Measurements from ENCODE around the gene GUCA1A. TPM values are rescaled to one million over a fixed set of nuclear protein-coding genes. Genes with fewer than 3 reads are reported as not detected.

The GUCA1A gene
- total and polyA plus RNA-seq, 12 donors, result not detected

DNA sequence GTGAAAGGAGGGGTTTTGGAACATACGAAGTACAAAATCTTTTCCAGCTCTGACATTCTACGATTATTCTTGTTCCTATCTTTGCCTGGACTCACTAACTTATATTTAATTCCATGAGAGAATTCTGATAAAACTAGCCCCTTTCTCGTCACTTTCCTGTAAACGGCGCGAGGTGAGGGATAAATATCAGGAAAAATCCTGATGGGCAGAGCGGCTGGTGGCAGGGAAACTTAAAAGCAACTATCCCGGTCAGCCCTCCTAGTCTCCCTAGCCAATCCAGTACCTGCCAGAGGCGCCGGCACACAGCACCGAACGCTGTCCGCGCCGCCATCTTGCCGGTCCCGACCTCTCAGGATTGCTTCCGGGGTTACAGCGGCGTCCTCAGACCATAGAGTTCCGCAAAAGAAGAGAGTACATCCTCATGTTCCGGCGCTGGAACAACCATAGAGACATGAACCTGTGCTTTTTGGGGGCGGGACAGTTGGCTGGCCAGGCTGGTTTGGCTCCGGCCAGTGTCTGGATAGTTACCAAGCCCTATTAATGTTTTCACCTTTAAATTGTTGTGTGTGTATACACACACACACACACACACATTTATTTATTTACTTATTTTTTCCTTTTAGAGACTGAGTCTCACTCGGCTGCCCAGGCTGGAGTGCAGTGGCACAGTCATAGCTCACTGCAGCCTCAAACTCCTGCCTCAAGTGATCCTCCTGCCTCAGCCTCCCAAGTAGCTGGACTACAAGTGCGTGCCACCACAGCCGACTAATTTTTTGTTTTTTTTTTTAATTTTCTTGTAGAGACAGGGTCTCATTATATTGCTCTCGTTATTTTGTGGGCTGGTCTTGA, 44.6 kb downstream of the GUCA1A start, which contains the start of gene MRPS10:
Gene MRPS10 (minus strand): TSS at position 343 of the 849 bp plus-strand sequence. CDS start 12 bp downstream, at position 331.
- Histone ChIP-seq H3K27ac (peak within 1 kb of the TSS in 9 of 10 donors; percentile 49 to 89 (median 81)), H3K36me3 (peaks cover 0 to 17% (median 4%) of the 10 kb centered on the region in 9 donors), H3K9me3 (no peaks in the 10 kb centered on the region), H3K4me1 (peaks cover 0 to 28% (median 20%) of the 10 kb centered on the region in 9 donors), H3K27me3 (no peaks in the 10 kb centered on the region), H3K4me3 (peak within 1 kb of the TSS; percentile 59 to 88 (median 77))
- WGBS, 2 donors, result 10 to 11% methylated on average over 29 of the region's 29 CpGs
- ATAC-seq (peak; percentile 99 to 100 (median 100)), DNase-seq (peak; percentile 88 to 94)
- TF ChIP-seq, protein P1, sequence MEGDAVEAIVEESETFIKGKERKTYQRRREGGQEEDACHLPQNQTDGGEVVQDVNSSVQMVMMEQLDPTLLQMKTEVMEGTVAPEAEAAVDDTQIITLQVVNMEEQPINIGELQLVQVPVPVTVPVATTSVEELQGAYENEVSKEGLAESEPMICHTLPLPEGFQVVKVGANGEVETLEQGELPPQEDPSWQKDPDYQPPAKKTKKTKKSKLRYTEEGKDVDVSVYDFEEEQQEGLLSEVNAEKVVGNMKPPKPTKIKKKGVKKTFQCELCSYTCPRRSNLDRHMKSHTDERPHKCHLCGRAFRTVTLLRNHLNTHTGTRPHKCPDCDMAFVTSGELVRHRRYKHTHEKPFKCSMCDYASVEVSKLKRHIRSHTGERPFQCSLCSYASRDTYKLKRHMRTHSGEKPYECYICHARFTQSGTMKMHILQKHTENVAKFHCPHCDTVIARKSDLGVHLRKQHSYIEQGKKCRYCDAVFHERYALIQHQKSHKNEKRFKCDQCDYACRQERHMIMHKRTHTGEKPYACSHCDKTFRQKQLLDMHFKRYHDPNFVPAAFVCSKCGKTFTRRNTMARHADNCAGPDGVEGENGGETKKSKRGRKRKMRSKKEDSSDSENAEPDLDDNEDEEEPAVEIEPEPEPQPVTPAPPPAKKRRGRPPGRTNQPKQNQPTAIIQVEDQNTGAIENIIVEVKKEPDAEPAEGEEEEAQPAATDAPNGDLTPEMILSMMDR (IDR thresholded peaks at IDR 0.05), result no peak
- intact Hi-C loops (cut with DNase I), result loop anchor here in 4 of 10 donors (2.0 to 10.0 kb wide), 6 partner anchors 237 to 659 kb away; partner anchors contain the start of genes PRICKLE4 (in 2 of the 4), TOMM6 (in 2 of the 4) and TRERF1 (in 1 of the 4)

DNA sequence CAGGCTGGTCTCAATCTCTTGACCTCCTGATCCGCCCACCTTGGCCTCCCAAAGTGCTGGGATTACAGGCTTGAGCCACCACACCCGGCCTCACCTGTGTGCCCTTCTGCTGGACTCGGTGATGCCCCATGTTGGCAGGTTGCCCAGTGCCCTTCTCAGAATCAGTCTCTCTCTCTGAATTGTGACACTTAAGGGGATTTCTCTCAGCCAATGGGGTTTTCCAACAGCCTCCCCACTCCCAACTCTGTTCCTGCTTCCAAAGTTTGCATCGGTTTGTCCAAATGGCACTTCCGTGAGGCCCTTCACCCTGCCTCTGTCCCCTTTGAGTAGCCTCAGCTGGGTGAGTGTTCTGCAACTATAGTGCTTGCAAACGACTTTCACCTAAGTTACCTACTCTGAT, 47.6 kb downstream of the GUCA1A start:
- Histone ChIP-seq H3K4me1 (peaks cover 0 to 22% (median 13%) of the 10 kb centered on the region in 9 donors), H3K27ac (no peak overlapping the region), H3K9me3 (no peaks in the 10 kb centered on the region), H3K27me3 (no peaks in the 10 kb centered on the region), H3K36me3 (no peaks in the 10 kb centered on the region), H3K4me3 (no peak overlapping the region)
- TF ChIP-seq, protein P1 (IDR thresholded peaks at IDR 0.05), result no peak
- DNase-seq, result no peak
- intact Hi-C loops (cut with DNase I), result loop anchor here in 3 of 10 donors (5.0 to 10.0 kb wide), 3 partner anchors 314 to 326 kb away; no protein-coding TSS in a partner anchor
- 72 to 80% methylated on average over 6 of the region's 6 CpGs for WGBS, 2 donors
- ATAC-seq, result no peak

DNA sequence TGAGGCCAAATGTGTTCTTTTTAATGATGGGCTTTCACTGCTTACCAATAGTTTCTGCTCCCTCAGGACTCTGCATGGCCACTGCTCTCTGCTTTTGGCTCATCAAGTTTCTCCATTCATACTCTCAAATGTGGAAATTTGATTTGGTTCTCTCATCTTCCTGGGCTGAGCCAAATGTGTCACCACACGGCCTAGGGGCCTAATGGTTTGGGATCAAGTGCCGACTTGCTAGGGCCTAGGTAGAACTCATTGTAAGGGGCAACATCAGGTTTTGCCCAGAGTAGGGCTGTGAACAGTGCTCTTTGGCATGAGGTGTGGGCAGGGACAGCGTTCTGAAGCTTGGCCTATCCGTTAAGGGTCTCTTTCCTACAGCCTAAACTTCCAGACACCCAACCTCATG, 48.4 kb downstream of the GUCA1A start:
- DNase-seq, result no peak
- ATAC-seq, result no peak
- H3K9me3 ChIP-seq, result no peaks in the 10 kb centered on the region
- peaks cover 0 to 23% (median 9%) of the 10 kb centered on the region in 9 donors for H3K4me1 ChIP-seq
- intact Hi-C loops (cut with DNase I), result loop anchor here in 3 of 10 donors (5.0 to 10.0 kb wide), 3 partner anchors 313 to 326 kb away; no protein-coding TSS in a partner anchor
- H3K4me3 ChIP-seq, result no peak overlapping the region
- H3K27ac ChIP-seq, result no peak overlapping the region
- H3K27me3 ChIP-seq, result no peaks in the 10 kb centered on the region
- WGBS, 2 donors, result 84% methylated on average over 4 of the region's 4 CpGs
- peaks cover 0 to 1% (median 0%) of the 10 kb centered on the region in 9 donors for H3K36me3 ChIP-seq
- TF ChIP-seq, protein P1 (IDR thresholded peaks at IDR 0.05), result no peak

DNA sequence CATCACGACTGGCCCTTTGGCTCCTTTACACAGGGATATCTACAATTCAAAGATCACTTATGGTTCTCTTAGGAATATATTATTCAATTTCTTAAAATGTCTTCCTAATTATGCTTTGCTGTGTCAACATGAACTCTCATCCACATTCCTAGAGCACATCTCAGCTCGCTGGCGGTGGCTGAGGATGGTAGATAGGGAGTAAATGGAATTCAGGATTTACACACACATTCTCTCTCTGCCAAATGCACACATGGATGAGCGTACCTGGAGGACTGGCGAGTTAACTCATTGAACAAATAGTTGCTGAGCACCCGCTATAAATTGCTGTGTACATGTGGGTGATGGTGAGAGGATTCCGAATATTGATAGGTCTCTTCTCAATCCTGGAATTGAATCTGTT, 49.3 kb downstream of the GUCA1A start:
- DNase-seq (no peak), ATAC-seq (no peak)
- no peaks in the 10 kb centered on the region for H3K27me3 ChIP-seq
- H3K9me3 ChIP-seq, result no peaks in the 10 kb centered on the region
- H3K4me3 ChIP-seq, result no peak overlapping the region
- TF ChIP-seq, protein P1 (IDR thresholded peaks at IDR 0.05), result no peak
- no peak overlapping the region for H3K27ac ChIP-seq
- 76 to 79% methylated on average over 7 of the region's 7 CpGs for WGBS, 2 donors
- peaks cover 0 to 16% (median 2%) of the 10 kb centered on the region in 9 donors for H3K4me1 ChIP-seq
- H3K36me3 ChIP-seq, result peaks cover 0 to 8% (median 0%) of the 10 kb centered on the region in 9 donors
- intact Hi-C loops (cut with DNase I), result loop anchor here in 3 of 10 donors (5.0 to 10.0 kb wide), 3 partner anchors 312 to 325 kb away; no protein-coding TSS in a partner anchor
